ENCODE results near the gene PRKAR1B.

The PRKAR1B gene

GRCh38 chr7:589781-590575 is 137.1 kb downstream of the PRKAR1B start:
- no peak for DNase-seq (ENCODE audit: low spot score)

GRCh38 chr7:587767-588166 is 139.3 kb downstream of the PRKAR1B start:
- no peak for DNase-seq (ENCODE audit: low spot score)

GRCh38 chr7:586494-586893 is 140.6 kb downstream of the PRKAR1B start:
- no peak for DNase-seq (ENCODE audit: low spot score)

- no peak for DNase-seq (ENCODE audit: low spot score)
Measured at GRCh38 chr7:585873-586272, 141.2 kb downstream of the PRKAR1B start.

GRCh38 chr7:585229-585711 is 141.8 kb downstream of the PRKAR1B start:
- DNase-seq (ENCODE audit: low spot score): no peak

GRCh38 chr7:584820-585219 is 142.3 kb downstream of the PRKAR1B start:
- DNase-seq (ENCODE audit: low spot score): no peak

- DNase-seq (ENCODE audit: low spot score): no peak
Measured at GRCh38 chr7:584122-584465, 143.0 kb downstream of the PRKAR1B start.

- DNase-seq (ENCODE audit: low spot score): no peak
Measured at GRCh38 chr7:583410-584121, 143.5 kb downstream of the PRKAR1B start.

- DNase-seq (ENCODE audit: low spot score): no peak
Measured at GRCh38 chr7:582931-583330, 144.2 kb downstream of the PRKAR1B start.

GRCh38 chr7:582081-582835 is 144.8 kb downstream of the PRKAR1B start:
- DNase-seq (ENCODE audit: low spot score): no peak

- DNase-seq (ENCODE audit: low spot score): no peak
Measured at GRCh38 chr7:578386-578785, 148.7 kb downstream of the PRKAR1B start.

GRCh38 chr7:577741-578370 is 149.2 kb downstream of the PRKAR1B start:
- no peak for DNase-seq (ENCODE audit: low spot score)

GRCh38 chr7:577278-577665 is 149.8 kb downstream of the PRKAR1B start:
- DNase-seq (ENCODE audit: low spot score): no peak

- DNase-seq (ENCODE audit: low spot score): no peak
Measured at GRCh38 chr7:576524-577277, 150.4 kb downstream of the PRKAR1B start.

- DNase-seq (ENCODE audit: low spot score): no peak
Measured at GRCh38 chr7:575425-576366, 151.4 kb downstream of the PRKAR1B start.

GRCh38 chr7:574661-575395 is 152.3 kb downstream of the PRKAR1B start:
- DNase-seq (ENCODE audit: low spot score): no peak

GRCh38 chr7:573933-574381 is 153.1 kb downstream of the PRKAR1B start:
- DNase-seq (ENCODE audit: low spot score): no peak

GRCh38 chr7:573269-573932 is 153.7 kb downstream of the PRKAR1B start:
- DNase-seq (ENCODE audit: low spot score): no peak

Data from globus pallidus (tissue), 1 donor.